ENCODE results near the gene OXGR1. TPM values are rescaled to one million over a fixed set of nuclear protein-coding genes. Genes with fewer than 3 reads are reported as not detected.

Gene OXGR1
- total RNA-seq, 1 donor from 2014 or later, result 0.88 TPM

- H3K79me2 ChIP-seq (ENCODE audit: low read depth), result no peaks in the 10 kb centered on the region
- Mint-ChIP-seq H3K9me3 (peaks cover 26% of the 10 kb centered on the region), H3K36me3 (no peaks in the 10 kb centered on the region), H3K27ac (no peak overlapping the region), H3K4me3 (no peak overlapping the region), H3K27me3 (ENCODE audit: insufficient read depth, low read depth) (no peaks in the 10 kb centered on the region), H3K4me1 (no peaks in the 10 kb centered on the region)
- DNase-seq (ENCODE audit: low spot score), result no peak
- no peak for TF ChIP-seq EZH2 (IDR thresholded peaks at IDR 0.05)
- no peak for TF ChIP-seq EZH2phosphoT487 (IDR thresholded peaks at IDR 0.05)
- TF ChIP-seq CTCF (IDR thresholded peaks at IDR 0.05), result no peak
- H3K4me3 ChIP-seq, result no peak overlapping the region
- peaks cover 17% of the 10 kb centered on the region for H3K9me3 ChIP-seq (ENCODE audit: low read depth)
- no peaks in the 10 kb centered on the region for H3F3A ChIP-seq (ENCODE audit: low read depth)
- H3K4me2 ChIP-seq, result no peak overlapping the region
- no peaks in the 10 kb centered on the region for H3K27me3 ChIP-seq
- H3K36me3 ChIP-seq, result peaks cover 3% of the 10 kb centered on the region
- H3K4me1 ChIP-seq, result no peaks in the 10 kb centered on the region
- H3K9ac ChIP-seq, result no peak overlapping the region
- no peak overlapping the region for H3K27ac ChIP-seq
- H2AFZ ChIP-seq (replicated peaks), result no peak overlapping the region
- H4K20me1 ChIP-seq (ENCODE audit: low read depth), result no peaks in the 10 kb centered on the region
Observed at GRCh38 chr13:96963786-96964475, 30.3 kb downstream of the OXGR1 start.

DNA sequence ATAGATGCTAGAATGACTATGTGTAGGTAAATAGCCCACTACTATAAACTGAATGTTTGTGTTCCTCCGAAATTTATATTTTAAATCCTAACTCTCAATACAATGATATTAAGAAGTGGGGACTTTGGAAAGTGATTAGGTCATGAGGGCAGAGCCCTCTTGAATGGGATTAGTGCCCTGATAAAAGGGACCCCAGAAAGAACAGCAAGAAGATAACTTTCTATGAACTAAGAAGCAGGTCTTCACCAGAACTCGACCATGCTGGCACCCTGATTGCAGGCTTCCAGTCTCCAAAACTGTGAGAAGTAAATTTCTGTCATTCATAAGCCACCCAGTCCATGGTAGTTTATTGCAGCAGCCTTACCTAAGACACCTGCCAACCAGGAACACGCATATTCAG lies 33.9 kb downstream of the OXGR1 start:
- Histone ChIP-seq H3K9ac (no peak overlapping the region), H3K27ac (no peak overlapping the region), H3K36me3 (peaks cover 1% of the 10 kb centered on the region), H3K4me3 (no peak overlapping the region), H3F3A (ENCODE audit: low read depth) (no peaks in the 10 kb centered on the region), H3K27me3 (no peaks in the 10 kb centered on the region), H3K4me1 (no peaks in the 10 kb centered on the region), H4K20me1 (ENCODE audit: low read depth) (no peaks in the 10 kb centered on the region), H3K4me2 (no peak overlapping the region), H3K9me3 (ENCODE audit: low read depth) (peaks cover 5% of the 10 kb centered on the region), H2AFZ (replicated peaks) (no peak overlapping the region), H3K79me2 (ENCODE audit: low read depth) (no peaks in the 10 kb centered on the region)
- Mint-ChIP-seq H3K27me3 (ENCODE audit: insufficient read depth, low read depth) (no peaks in the 10 kb centered on the region), H3K4me1 (no peaks in the 10 kb centered on the region), H3K36me3 (no peaks in the 10 kb centered on the region), H3K4me3 (no peak overlapping the region), H3K27ac (no peak overlapping the region), H3K9me3 (no peaks in the 10 kb centered on the region)
- no peak for DNase-seq (ENCODE audit: low spot score)
- TF ChIP-seq EZH2 (IDR thresholded peaks at IDR 0.05) (no peak), CTCF (IDR thresholded peaks at IDR 0.05) (no peak), EZH2phosphoT487 (IDR thresholded peaks at IDR 0.05) (no peak)

DNA sequence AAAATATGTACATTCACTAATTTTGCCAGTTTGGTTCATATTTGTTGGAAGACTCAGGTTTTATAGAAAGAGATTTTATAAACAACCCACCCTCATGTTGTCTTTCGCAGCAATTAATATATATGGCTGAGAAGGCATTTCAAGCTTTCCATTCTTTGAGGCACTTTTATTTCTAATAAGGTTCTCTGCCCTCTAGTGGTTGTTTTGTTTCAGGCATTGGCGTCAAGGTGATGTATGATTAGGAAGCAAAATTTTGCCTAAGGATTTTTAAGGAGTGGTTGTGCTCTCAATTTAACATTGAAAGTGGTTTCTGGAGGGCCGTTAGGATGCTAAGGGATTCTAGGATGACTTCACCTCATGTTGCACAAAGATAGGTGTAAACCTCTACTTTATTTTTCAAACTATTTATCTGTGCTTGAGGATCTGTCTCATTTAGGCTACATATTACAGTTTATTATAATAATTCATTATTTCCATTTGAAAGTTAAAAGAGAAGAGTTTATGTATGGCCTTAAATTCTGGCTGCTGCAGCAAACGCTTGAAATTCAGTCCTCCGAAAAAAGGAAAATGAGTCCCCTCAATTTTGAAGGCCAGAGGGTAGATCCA lies 35.9 kb downstream of the OXGR1 start:
- Histone ChIP-seq H3K36me3 (no peaks in the 10 kb centered on the region), H3K4me1 (no peaks in the 10 kb centered on the region), H3K9ac (no peak overlapping the region), H4K20me1 (ENCODE audit: low read depth) (no peaks in the 10 kb centered on the region), H3K27ac (no peak overlapping the region), H3K4me3 (no peak overlapping the region), H3K27me3 (no peaks in the 10 kb centered on the region), H2AFZ (replicated peaks) (no peak overlapping the region), H3K9me3 (ENCODE audit: low read depth) (no peaks in the 10 kb centered on the region), H3K79me2 (ENCODE audit: low read depth) (no peaks in the 10 kb centered on the region), H3F3A (ENCODE audit: low read depth) (no peaks in the 10 kb centered on the region), H3K4me2 (no peak overlapping the region)
- Mint-ChIP-seq H3K27me3 (ENCODE audit: insufficient read depth, low read depth) (no peaks in the 10 kb centered on the region), H3K36me3 (no peaks in the 10 kb centered on the region), H3K9me3 (no peaks in the 10 kb centered on the region), H3K4me3 (no peak overlapping the region), H3K27ac (no peak overlapping the region), H3K4me1 (no peaks in the 10 kb centered on the region)
- peak; percentile 64 for DNase-seq (ENCODE audit: low spot score)
- TF ChIP-seq EZH2phosphoT487 (IDR thresholded peaks at IDR 0.05) (no peak), CTCF (IDR thresholded peaks at IDR 0.05) (peak; percentile 84), EZH2 (IDR thresholded peaks at IDR 0.05) (no peak)
